ENCODE measurements around the gene SLC7A1. TPM values are rescaled to one million over a fixed set of nuclear protein-coding genes. Genes with fewer than 3 reads are reported as not detected.

SLC7A1 gene
- total RNA-seq, 1 experiment from 2014 or later = 84.5 TPM

GRCh38 chr13:29502391-29503008, 93.0 kb downstream of the SLC7A1 start:
- DNase-seq (ENCODE audit: low spot score) = no peak
- Mint-ChIP-seq H3K36me3 (no peaks in the 10 kb centered on the region), H3K4me1 (peaks cover 14% of the 10 kb centered on the region; the same call in 1 of the 2 replicates), H3K9me3 (no peaks in the 10 kb centered on the region), H3K27ac (no peak overlapping the region), H3K27me3 (ENCODE audit: low read depth) (peaks cover 4% of the 10 kb centered on the region; the same call in 1 of the 2 replicates), H3K4me3 (peak overlapping the region; percentile 58)
- ChIA-PET POLR2A (no interaction called here), CTCF (interaction anchor here (0.8 to 2.0 kb wide), 9 partner anchors 14 to 611 kb away, joined by 3 to 10 read pairs (median 4); no protein-coding TSS in a partner anchor)
- ATAC-seq = no peak
- no peak for TF ChIP-seq TEAD4 (CRISPR knock-in tag; IDR thresholded peaks at IDR 0.05)

GRCh38 chr13:29501674-29502073, 93.8 kb downstream of the SLC7A1 start:
- Mint-ChIP-seq H3K36me3 (no peaks in the 10 kb centered on the region), H3K27me3 (ENCODE audit: low read depth) (peaks cover 4% of the 10 kb centered on the region; the same call in 1 of the 2 replicates), H3K9me3 (no peaks in the 10 kb centered on the region), H3K4me3 (no peak overlapping the region), H3K4me1 (peaks cover 18% of the 10 kb centered on the region; the same call in 1 of the 2 replicates), H3K27ac (no peak overlapping the region)
- CTCF ChIA-PET = interaction anchor here (1.5 kb wide), 1 partner anchor 89 kb away, joined by 4 read pairs; no protein-coding TSS in a partner anchor
- ATAC-seq (no peak), DNase-seq (ENCODE audit: low spot score) (no peak)
- TF ChIP-seq NFYB (CRISPR knock-in tag; conservative IDR thresholded peaks at IDR 0.05; ENCODE audit: low read depth) = no peak
- TF ChIP-seq CBFB (CRISPR knock-in tag; IDR thresholded peaks at IDR 0.05; ENCODE audit: low read depth) = no peak
- TF ChIP-seq ZNF232 (CRISPR knock-in tag; IDR thresholded peaks at IDR 0.05) = no peak
- no peak for TF ChIP-seq CDX4 (CRISPR knock-in tag; IDR thresholded peaks at IDR 0.05; ENCODE audit: borderline replicate concordance)
- TF ChIP-seq ZNF512 (CRISPR knock-in tag; IDR thresholded peaks at IDR 0.05; ENCODE audit: borderline replicate concordance) = no peak
- TF ChIP-seq SOX15 (CRISPR knock-in tag; IDR thresholded peaks at IDR 0.05) = no peak
- no peak for TF ChIP-seq HMGA2 (CRISPR knock-in tag; IDR thresholded peaks at IDR 0.05)
- no peak for TF ChIP-seq TEAD4 (CRISPR knock-in tag; IDR thresholded peaks at IDR 0.05)
- no peak for TF ChIP-seq MYBL2 (CRISPR knock-in tag; IDR thresholded peaks at IDR 0.05)
- TF ChIP-seq EMX1 (CRISPR knock-in tag; IDR thresholded peaks at IDR 0.05) = no peak
- no peak for TF ChIP-seq SMAD4 (CRISPR knock-in tag; IDR thresholded peaks at IDR 0.05)
- TF ChIP-seq, protein P1, sequence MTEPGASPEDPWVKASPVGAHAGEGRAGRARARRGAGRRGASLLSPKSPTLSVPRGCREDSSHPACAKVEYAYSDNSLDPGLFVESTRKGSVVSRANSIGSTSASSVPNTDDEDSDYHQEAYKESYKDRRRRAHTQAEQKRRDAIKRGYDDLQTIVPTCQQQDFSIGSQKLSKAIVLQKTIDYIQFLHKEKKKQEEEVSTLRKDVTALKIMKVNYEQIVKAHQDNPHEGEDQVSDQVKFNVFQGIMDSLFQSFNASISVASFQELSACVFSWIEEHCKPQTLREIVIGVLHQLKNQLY (CRISPR knock-in tag; IDR thresholded peaks at IDR 0.05) = no peak
- no peak for TF ChIP-seq FOXJ3 (CRISPR knock-in tag; IDR thresholded peaks at IDR 0.05; ENCODE audit: borderline replicate concordance)
- no peak for TF ChIP-seq FOXK1 (CRISPR knock-in tag; IDR thresholded peaks at IDR 0.05)
- TF ChIP-seq ZNF423 (CRISPR knock-in tag; IDR thresholded peaks at IDR 0.05) = no peak
- TF ChIP-seq ZNF671 (CRISPR knock-in tag; IDR thresholded peaks at IDR 0.05) = no peak
- TF ChIP-seq, protein P2, sequence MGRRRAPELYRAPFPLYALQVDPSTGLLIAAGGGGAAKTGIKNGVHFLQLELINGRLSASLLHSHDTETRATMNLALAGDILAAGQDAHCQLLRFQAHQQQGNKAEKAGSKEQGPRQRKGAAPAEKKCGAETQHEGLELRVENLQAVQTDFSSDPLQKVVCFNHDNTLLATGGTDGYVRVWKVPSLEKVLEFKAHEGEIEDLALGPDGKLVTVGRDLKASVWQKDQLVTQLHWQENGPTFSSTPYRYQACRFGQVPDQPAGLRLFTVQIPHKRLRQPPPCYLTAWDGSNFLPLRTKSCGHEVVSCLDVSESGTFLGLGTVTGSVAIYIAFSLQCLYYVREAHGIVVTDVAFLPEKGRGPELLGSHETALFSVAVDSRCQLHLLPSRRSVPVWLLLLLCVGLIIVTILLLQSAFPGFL (CRISPR knock-in tag; IDR thresholded peaks at IDR 0.05; ENCODE audit: borderline replicate concordance) = no peak
- POLR2A ChIA-PET = no interaction called here

- POLR2A ChIA-PET = no interaction called here
- TF ChIP-seq KAT7 (CRISPR knock-in tag; IDR thresholded peaks at IDR 0.05; ENCODE audit: borderline replicate concordance) (no peak), TP53 (CRISPR knock-in tag; IDR thresholded peaks at IDR 0.05) (no peak), NFATC4 (CRISPR knock-in tag; IDR thresholded peaks at IDR 0.05) (no peak), ELF4 (CRISPR knock-in tag; IDR thresholded peaks at IDR 0.05; ENCODE audit: low read depth) (no peak), RORB (CRISPR knock-in tag; IDR thresholded peaks at IDR 0.05) (no peak), HMGXB4 (CRISPR knock-in tag; IDR thresholded peaks at IDR 0.05) (no peak)
- TF ChIP-seq, protein P3, sequence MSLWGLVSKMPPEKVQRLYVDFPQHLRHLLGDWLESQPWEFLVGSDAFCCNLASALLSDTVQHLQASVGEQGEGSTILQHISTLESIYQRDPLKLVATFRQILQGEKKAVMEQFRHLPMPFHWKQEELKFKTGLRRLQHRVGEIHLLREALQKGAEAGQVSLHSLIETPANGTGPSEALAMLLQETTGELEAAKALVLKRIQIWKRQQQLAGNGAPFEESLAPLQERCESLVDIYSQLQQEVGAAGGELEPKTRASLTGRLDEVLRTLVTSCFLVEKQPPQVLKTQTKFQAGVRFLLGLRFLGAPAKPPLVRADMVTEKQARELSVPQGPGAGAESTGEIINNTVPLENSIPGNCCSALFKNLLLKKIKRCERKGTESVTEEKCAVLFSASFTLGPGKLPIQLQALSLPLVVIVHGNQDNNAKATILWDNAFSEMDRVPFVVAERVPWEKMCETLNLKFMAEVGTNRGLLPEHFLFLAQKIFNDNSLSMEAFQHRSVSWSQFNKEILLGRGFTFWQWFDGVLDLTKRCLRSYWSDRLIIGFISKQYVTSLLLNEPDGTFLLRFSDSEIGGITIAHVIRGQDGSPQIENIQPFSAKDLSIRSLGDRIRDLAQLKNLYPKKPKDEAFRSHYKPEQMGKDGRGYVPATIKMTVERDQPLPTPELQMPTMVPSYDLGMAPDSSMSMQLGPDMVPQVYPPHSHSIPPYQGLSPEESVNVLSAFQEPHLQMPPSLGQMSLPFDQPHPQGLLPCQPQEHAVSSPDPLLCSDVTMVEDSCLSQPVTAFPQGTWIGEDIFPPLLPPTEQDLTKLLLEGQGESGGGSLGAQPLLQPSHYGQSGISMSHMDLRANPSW (CRISPR knock-in tag; conservative IDR thresholded peaks at IDR 0.05; ENCODE audit: low read depth) = no peak
- TF ChIP-seq, protein P4, sequence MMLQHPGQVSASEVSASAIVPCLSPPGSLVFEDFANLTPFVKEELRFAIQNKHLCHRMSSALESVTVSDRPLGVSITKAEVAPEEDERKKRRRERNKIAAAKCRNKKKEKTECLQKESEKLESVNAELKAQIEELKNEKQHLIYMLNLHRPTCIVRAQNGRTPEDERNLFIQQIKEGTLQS (CRISPR knock-in tag; conservative IDR thresholded peaks at IDR 0.05) = no peak
These were observed 95.1 kb downstream of the SLC7A1 start for GRCh38 chr13:29500386-29500785.

More at GRCh38 chr13:29500386-29500785, 95.1 kb downstream of the SLC7A1 start:
- H3K36me3 Mint-ChIP-seq = no peaks in the 10 kb centered on the region
- peaks cover 4% of the 10 kb centered on the region; the same call in 1 of the 2 replicates for H3K27me3 Mint-ChIP-seq (ENCODE audit: low read depth)
- no peak overlapping the region for H3K27ac Mint-ChIP-seq
- ATAC-seq (no peak), DNase-seq (ENCODE audit: low spot score) (no peak)
- H3K4me1 Mint-ChIP-seq = peaks cover 14% of the 10 kb centered on the region; the same call in 1 of the 2 replicates
- no peak overlapping the region for H3K4me3 Mint-ChIP-seq
- CTCF ChIA-PET = no interaction called here
- no peaks in the 10 kb centered on the region for H3K9me3 Mint-ChIP-seq

All from WTC11 (cell line).